Smooth muscle cell (in vitro differentiated cells): ENCODE data around the gene SLC39A10. TPM values are rescaled to one million over a fixed set of nuclear protein-coding genes. Genes with fewer than 3 reads are reported as not detected.
A peak's percentile ranks its signal among the peaks of the same experiment; 100 is the strongest.

Experiments used
- DNase-seq: peaks from one replicate; lab custom pipeline; 2025; ENCODE audit not compliant: unreplicated experiment; lab: John Stamatoyannopoulos, UW
- H2AFZ ChIP-seq: fragments of 200-600 bp; sonication (generic); 2 replicates; pipeline ENCODE4 v1.6.0; 2016; ENCODE audit warnings: antibody characterized with exemption, low read depth, mild to moderate bottlenecking
- H3F3A ChIP-seq: fragments of 200-600 bp; sonication (generic); 2 replicates; pipeline ENCODE4 v1.6.0; 2017; ENCODE audit warnings: antibody characterized with exemption, low read depth
- H3K27ac ChIP-seq: fragments of 200-600 bp; sonication (generic); 2 replicates; pipeline ENCODE4 v1.5.1; 2016; ENCODE audit warnings: low read depth, mild to moderate bottlenecking
- H3K27me3 ChIP-seq: fragments of 200-600 bp; sonication (generic); 2 replicates; pipeline ENCODE4 v1.6.1; 2016; ENCODE audit warnings: low read depth, mild to moderate bottlenecking
- H3K36me3 ChIP-seq: fragments of 200-600 bp; sonication (generic); 2 replicates; pipeline ENCODE4 v1.5.1; 2016; ENCODE audit warnings: low read depth
- H3K4me1 ChIP-seq: fragments of 200-600 bp; sonication (generic); 2 replicates; pipeline ENCODE4 v1.5.1; 2016; ENCODE audit warnings: low read depth
- H3K4me2 ChIP-seq: fragments of 200-600 bp; sonication (generic); 2 replicates; pipeline ENCODE4 v1.6.0; 2016; ENCODE audit warnings: mild to moderate bottlenecking
- H3K4me3 ChIP-seq: fragments of 200-600 bp; sonication (generic); 2 replicates; pipeline ENCODE4 v1.5.1; 2016; ENCODE audit warnings: mild to moderate bottlenecking
- H3K79me2 ChIP-seq: fragments of 200-600 bp; sonication (generic); 2 replicates; pipeline ENCODE4 v1.6.0; 2016; ENCODE audit warnings: low read depth, mild to moderate bottlenecking
- H3K9ac ChIP-seq: fragments of 200-600 bp; sonication (generic); 2 replicates; pipeline ENCODE4 v1.6.0; 2016; ENCODE audit warnings: low read depth
- H3K9me3 ChIP-seq: fragments of 200-600 bp; sonication (generic); replicated peaks from 2 replicates; pipeline ENCODE4 v1.5.1; 2016; ENCODE audit warnings: low read depth
- H4K20me1 ChIP-seq: fragments of 200-600 bp; sonication (generic); 2 replicates; pipeline ENCODE4 v1.6.0; 2016; ENCODE audit warnings: low read depth
- WGBS: methylation state at CpG from one replicate; pipeline ENCODE4 v1.1.7; 2016; ENCODE audit warnings: low lambda C conversion rate; 5-methylcytosine and 5-hydroxymethylcytosine counted together
- polyA plus RNA-seq: library from polyadenylated mRNA; unstranded; fragments of >200 nt; fragmentation: Nextera tagmentation; extraction: Ambion mirVana; gene quantifications from 2 replicates; pipeline ENCODE4 v1.2.1, GENCODE V29; 2016
- total RNA-seq: library from RNA; depleted of rRNA; stranded (reverse); fragments of >200 nt; gene quantifications from 2 replicates; pipeline ENCODE4 v1.2.3, GENCODE V29; 2014
- TF ChIP-seq, protein P1 (sequence below): fragments of 200-600 bp; sonication (generic); IDR thresholded peaks from 2 replicates; pipeline ENCODE4 v1.5.1; 2017; ENCODE audit warnings: borderline replicate concordance, mild to moderate bottlenecking, antibody characterized with exemption; ENCODE audit not compliant: insufficient read depth, poor library complexity, severe bottlenecking

SLC39A10 gene
- total and polyA plus RNA-seq, 2 experiments from 2014 or later: 15.6 to 81.2 TPM

DNA sequence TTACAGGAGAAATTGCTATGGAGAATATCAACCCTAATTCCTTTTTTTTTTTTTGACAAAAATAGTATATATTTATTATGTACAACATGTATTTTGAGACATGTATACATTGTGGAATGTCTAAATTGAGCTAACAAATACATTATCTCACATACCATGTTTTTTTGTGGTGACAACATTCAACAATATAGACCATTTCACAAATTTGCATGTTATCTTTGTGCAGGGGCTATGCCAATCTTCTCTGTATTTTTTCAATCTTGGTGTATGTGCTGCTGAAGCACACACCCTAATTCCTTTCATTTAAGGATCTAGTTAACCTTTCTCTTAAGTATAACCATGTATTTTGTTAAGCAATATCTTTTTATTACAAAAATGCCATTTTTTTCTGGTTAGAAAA lies 13.2 kb downstream of the SLC39A10 start:
- Histone ChIP-seq H3K9ac (no peak overlapping the region), H3K9me3 (no peaks in the 10 kb centered on the region), H3K4me2 (no peak overlapping the region), H3K4me3 (no peak overlapping the region), H3K4me1 (peaks cover 5% of the 10 kb centered on the region), H4K20me1 (peaks cover 83% of the 10 kb centered on the region), H3F3A (no peaks in the 10 kb centered on the region), H2AFZ (no peak overlapping the region), H3K27me3 (no peaks in the 10 kb centered on the region), H3K27ac (no peak overlapping the region), H3K36me3 (no peaks in the 10 kb centered on the region), H3K79me2 (peaks cover 64% of the 10 kb centered on the region)
- DNase-seq: no peak
- TF ChIP-seq, protein P1, sequence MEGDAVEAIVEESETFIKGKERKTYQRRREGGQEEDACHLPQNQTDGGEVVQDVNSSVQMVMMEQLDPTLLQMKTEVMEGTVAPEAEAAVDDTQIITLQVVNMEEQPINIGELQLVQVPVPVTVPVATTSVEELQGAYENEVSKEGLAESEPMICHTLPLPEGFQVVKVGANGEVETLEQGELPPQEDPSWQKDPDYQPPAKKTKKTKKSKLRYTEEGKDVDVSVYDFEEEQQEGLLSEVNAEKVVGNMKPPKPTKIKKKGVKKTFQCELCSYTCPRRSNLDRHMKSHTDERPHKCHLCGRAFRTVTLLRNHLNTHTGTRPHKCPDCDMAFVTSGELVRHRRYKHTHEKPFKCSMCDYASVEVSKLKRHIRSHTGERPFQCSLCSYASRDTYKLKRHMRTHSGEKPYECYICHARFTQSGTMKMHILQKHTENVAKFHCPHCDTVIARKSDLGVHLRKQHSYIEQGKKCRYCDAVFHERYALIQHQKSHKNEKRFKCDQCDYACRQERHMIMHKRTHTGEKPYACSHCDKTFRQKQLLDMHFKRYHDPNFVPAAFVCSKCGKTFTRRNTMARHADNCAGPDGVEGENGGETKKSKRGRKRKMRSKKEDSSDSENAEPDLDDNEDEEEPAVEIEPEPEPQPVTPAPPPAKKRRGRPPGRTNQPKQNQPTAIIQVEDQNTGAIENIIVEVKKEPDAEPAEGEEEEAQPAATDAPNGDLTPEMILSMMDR: no peak

GRCh38 chr2:195671563-195671962 lies 14.5 kb downstream of the SLC39A10 start:
- no peaks in the 10 kb centered on the region for H3F3A ChIP-seq
- H3K36me3 ChIP-seq: no peaks in the 10 kb centered on the region
- no peaks in the 10 kb centered on the region for H3K27me3 ChIP-seq
- WGBS: 97% methylated on average over 4 of the region's 4 CpGs
- TF ChIP-seq, protein P1: no peak
- DNase-seq: no peak
- H2AFZ ChIP-seq: no peak overlapping the region
- no peak overlapping the region for H3K4me2 ChIP-seq
- peaks cover 81% of the 10 kb centered on the region for H4K20me1 ChIP-seq
- no peak overlapping the region for H3K27ac ChIP-seq
- H3K4me1 ChIP-seq: peaks cover 5% of the 10 kb centered on the region
- H3K4me3 ChIP-seq: no peak overlapping the region
- no peak overlapping the region for H3K9ac ChIP-seq
- no peaks in the 10 kb centered on the region for H3K9me3 ChIP-seq
- H3K79me2 ChIP-seq: peaks cover 64% of the 10 kb centered on the region

GRCh38 chr2:195672674-195673073 lies 15.6 kb downstream of the SLC39A10 start:
- 94% methylated on average over 4 of the region's 4 CpGs for WGBS
- Histone ChIP-seq H3K9ac (no peak overlapping the region), H3K36me3 (no peaks in the 10 kb centered on the region), H4K20me1 (peaks cover 80% of the 10 kb centered on the region), H3K27me3 (no peaks in the 10 kb centered on the region), H3K4me2 (no peak overlapping the region), H3K27ac (no peak overlapping the region), H3F3A (no peaks in the 10 kb centered on the region), H3K4me1 (no peaks in the 10 kb centered on the region), H3K4me3 (no peak overlapping the region), H3K9me3 (no peaks in the 10 kb centered on the region), H3K79me2 (peaks cover 71% of the 10 kb centered on the region), H2AFZ (no peak overlapping the region)
- DNase-seq: no peak
- TF ChIP-seq, protein P1: no peak

- no peak for DNase-seq
- Histone ChIP-seq H3K27ac (peak overlapping the region; percentile 32), H3K79me2 (peaks cover 62% of the 10 kb centered on the region)
These were observed 17.6 kb downstream of the SLC39A10 start for GRCh38 chr2:195674491-195675221.

More at GRCh38 chr2:195674491-195675221, 17.6 kb downstream of the SLC39A10 start:
- WGBS: 89% methylated on average over 4 of the region's 4 CpGs
- no peak overlapping the region for H2AFZ ChIP-seq
- no peaks in the 10 kb centered on the region for H3F3A ChIP-seq
- no peak overlapping the region for H3K4me2 ChIP-seq
- no peaks in the 10 kb centered on the region for H3K9me3 ChIP-seq
- H3K4me3 ChIP-seq: no peak overlapping the region
- no peak overlapping the region for H3K9ac ChIP-seq
- no peaks in the 10 kb centered on the region for H3K27me3 ChIP-seq
- TF ChIP-seq, protein P1: no peak
- no peaks in the 10 kb centered on the region for H3K36me3 ChIP-seq
- H4K20me1 ChIP-seq: peaks cover 77% of the 10 kb centered on the region
- H3K4me1 ChIP-seq: no peaks in the 10 kb centered on the region
